Measurements from ENCODE around the gene ATP6V0D1.
A peak's percentile ranks its signal among the peaks of the same experiment; 100 is the strongest.

Gene ATP6V0D1

DNA sequence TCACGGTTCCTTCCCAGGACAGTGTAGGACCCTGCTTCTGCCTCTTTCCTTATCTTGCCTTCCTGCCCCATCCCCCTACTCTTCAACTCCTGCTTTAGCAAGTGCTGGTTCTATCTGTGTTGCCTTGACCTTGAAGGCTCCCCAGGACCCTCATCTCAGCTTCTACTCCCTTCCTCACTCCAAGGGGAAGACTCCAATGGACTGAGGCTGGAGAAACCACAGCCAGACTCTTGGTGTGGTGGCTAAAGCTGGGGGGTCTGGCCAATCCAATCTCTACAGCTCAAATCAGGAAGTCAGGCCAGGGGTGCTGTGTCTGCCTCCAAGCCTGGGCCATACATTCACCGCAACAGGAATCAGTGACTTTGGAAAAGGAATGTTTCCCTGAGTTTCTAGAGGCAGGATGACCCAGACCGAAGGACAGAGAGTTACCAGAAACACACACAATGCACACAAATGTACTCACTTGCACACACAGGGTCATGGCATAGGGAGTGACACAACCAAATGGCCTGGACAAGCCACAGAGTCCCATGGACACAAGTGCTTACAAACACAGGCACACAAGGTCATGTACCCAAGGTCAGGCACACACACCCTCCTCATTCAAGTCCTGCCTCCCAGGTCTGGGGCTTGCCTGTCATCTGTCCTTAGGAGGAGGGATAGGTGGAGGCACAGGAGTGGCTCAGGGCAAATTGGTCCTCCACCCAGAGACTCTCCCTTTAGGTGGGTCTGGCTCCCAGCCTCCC lies 51.7 kb downstream of the ATP6V0D1 start:
- no peak overlapping the region for H3K4me3 ChIP-seq (replicated peaks; ENCODE audit: low read depth, low read length)
- TF ChIP-seq CTCF (IDR thresholded peaks at IDR 0.05; ENCODE audit: low read depth, low read length, missing control alignments): no peak

DNA sequence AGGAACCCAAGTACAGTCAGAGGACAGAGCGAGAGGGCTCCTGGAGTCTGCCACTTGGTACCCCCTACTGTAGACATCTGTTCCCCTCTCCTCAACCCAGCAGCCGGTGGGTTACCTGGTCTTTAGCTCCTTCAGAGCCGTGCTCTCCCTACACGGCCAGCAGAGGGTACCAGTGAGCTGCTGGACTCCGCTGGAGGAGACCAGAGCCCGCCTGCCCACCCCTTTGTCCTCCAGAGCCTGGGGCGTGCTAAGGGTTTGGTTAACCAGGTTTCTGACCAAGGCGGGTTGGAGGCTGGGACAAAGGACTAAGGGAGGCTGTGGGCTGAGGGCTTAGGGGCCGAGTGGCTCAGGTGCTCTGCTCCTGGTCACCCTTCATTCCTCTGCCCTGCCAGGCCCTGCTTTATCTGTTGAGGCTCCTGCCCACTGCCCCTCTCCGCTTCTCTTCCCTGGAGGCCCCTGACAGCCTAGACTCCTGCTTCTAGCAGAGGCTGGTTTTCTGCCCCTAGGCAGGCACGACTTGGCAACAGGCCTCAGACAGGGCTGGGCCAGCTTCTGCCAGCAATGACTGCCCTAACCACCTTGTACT lies 52.7 kb downstream of the ATP6V0D1 start:
- no peak for DNase-seq (ENCODE audit: extremely low read depth, low read depth)
- peak; percentile 95 for TF ChIP-seq CTCF (IDR thresholded peaks at IDR 0.05; ENCODE audit: low read depth, low read length, missing control alignments)
- H3K4me3 ChIP-seq (replicated peaks; ENCODE audit: low read depth, low read length): no peak overlapping the region

More for the DNA sequence above, 51.7 kb downstream of the ATP6V0D1 start:
- DNase-seq (ENCODE audit: extremely low read depth, low read depth): no peak

DNA sequence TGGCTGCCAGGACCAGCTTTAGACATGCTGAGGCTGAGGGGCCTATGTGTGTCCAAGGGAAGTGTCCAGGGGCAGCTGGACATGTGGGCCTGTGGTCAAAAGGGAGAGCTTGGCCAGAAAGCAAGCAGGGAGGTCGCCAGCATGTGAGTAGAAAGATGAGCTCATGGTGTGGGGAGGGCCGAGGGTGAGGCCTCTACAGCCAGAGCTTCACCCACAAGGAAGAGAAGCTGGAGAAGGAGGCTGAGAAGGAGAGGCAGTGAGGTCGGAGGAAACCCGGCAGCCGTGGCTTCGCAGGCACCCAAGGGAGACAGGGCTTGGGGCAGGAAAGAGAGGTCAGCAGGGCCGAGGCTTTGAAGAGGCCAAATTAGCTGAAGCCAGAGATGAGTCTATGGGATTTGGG lies 54.0 kb downstream of the ATP6V0D1 start:
- TF ChIP-seq CTCF (IDR thresholded peaks at IDR 0.05; ENCODE audit: low read depth, low read length, missing control alignments): no peak
- H3K4me3 ChIP-seq (replicated peaks; ENCODE audit: low read depth, low read length): no peak overlapping the region
- DNase-seq (ENCODE audit: extremely low read depth, low read depth): no peak

- no peak for TF ChIP-seq CTCF (IDR thresholded peaks at IDR 0.05; ENCODE audit: low read depth, low read length, missing control alignments)
- H3K4me3 ChIP-seq (replicated peaks; ENCODE audit: low read depth, low read length): no peak overlapping the region
- DNase-seq (ENCODE audit: extremely low read depth, low read depth): no peak
These were observed 54.9 kb downstream of the ATP6V0D1 start for GRCh38 chr16:67426022-67426421.

GRCh38 chr16:67425580-67425979 lies 55.4 kb downstream of the ATP6V0D1 start:
- TF ChIP-seq CTCF (IDR thresholded peaks at IDR 0.05; ENCODE audit: low read depth, low read length, missing control alignments): no peak
- no peak for DNase-seq (ENCODE audit: extremely low read depth, low read depth)
- H3K4me3 ChIP-seq (replicated peaks; ENCODE audit: low read depth, low read length): no peak overlapping the region

- H3K4me3 ChIP-seq (replicated peaks; ENCODE audit: low read depth, low read length): no peak overlapping the region
- DNase-seq (ENCODE audit: extremely low read depth, low read depth): no peak
These were observed 55.9 kb downstream of the ATP6V0D1 start for GRCh38 chr16:67425061-67425460.

More at GRCh38 chr16:67425061-67425460, 55.9 kb downstream of the ATP6V0D1 start:
- TF ChIP-seq CTCF (IDR thresholded peaks at IDR 0.05; ENCODE audit: low read depth, low read length, missing control alignments): no peak
